BE2C (cell line): ENCODE results near the gene KCP.

Source experiments
- DNase-seq: peaks from one replicate; pipeline ENCODE4 v3.0.0-alpha.2; 2020
- H3K27me3 ChIP-seq: fragments of 250-450 bp; sonication (Bioruptor Pico); 2 replicates; pipeline ENCODE4 v1.5.1; 2020; ENCODE audit warnings: mild to moderate bottlenecking
- H3K36me3 ChIP-seq: fragments of 250-450 bp; sonication (Bioruptor Pico); 2 replicates; pipeline ENCODE4 v1.5.1; 2020; ENCODE audit warnings: mild to moderate bottlenecking
- H3K4me1 ChIP-seq: fragments of 250-450 bp; sonication (Bioruptor Pico); 2 replicates; pipeline ENCODE4 v1.5.1; 2020
- H3K4me3 ChIP-seq: 2 replicates; pipeline ENCODE4 v1.5.1; 2011; ENCODE audit warnings: low read depth, low read length
- H3K9me3 ChIP-seq: fragments of 250-450 bp; sonication (Bioruptor Pico); 2 replicates; pipeline ENCODE4 v1.5.1; 2020
- CTCF ChIP-seq: IDR thresholded peaks from 2 replicates; pipeline ENCODE4 v1.5.1; 2012; ENCODE audit warnings: mild to moderate bottlenecking, low read depth, low read length

Gene KCP

GRCh38 chr7:128846781-128847444 is 63.6 kb downstream of the KCP start:
- peaks cover 28% of the 10 kb centered on the region for H3K36me3 ChIP-seq
- H3K27me3 ChIP-seq: no peaks in the 10 kb centered on the region
- no peak for DNase-seq
- H3K9me3 ChIP-seq: no peaks in the 10 kb centered on the region
- no peaks in the 10 kb centered on the region for H3K4me1 ChIP-seq
- H3K4me3 ChIP-seq: no peak overlapping the region
- no peak for TF ChIP-seq CTCF

- no peak for TF ChIP-seq CTCF
- Histone ChIP-seq H3K4me1 (peaks cover 6% of the 10 kb centered on the region), H3K36me3 (peaks cover 27% of the 10 kb centered on the region), H3K27me3 (no peaks in the 10 kb centered on the region), H3K9me3 (no peaks in the 10 kb centered on the region), H3K4me3 (no peak overlapping the region)
- no peak for DNase-seq
Observed at GRCh38 chr7:128845987-128846386, 64.5 kb downstream of the KCP start.

DNA sequence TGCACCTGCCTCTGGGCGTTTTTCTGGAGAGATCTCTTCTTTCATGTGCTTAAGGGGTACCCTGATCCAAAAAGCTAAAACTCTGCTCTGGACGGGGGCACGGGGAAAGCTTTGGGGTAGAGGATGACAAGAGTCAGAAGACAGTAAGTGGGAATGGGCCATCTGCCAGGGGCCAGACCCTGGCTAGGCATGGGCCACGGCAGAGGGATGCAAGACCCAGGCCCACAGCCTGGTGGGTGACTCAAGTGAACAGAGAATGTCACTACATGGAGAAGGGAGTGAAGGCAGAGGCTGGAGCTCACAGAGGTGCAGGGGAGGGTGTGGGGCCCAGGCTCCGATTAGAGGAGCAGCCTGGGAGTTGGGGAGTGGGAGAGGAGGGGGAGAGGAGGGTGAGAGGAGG is 65.0 kb downstream of the KCP start:
- no peak for DNase-seq
- TF ChIP-seq CTCF: no peak
- Histone ChIP-seq H3K36me3 (peaks cover 27% of the 10 kb centered on the region), H3K27me3 (no peaks in the 10 kb centered on the region), H3K4me1 (peaks cover 6% of the 10 kb centered on the region), H3K9me3 (no peaks in the 10 kb centered on the region), H3K4me3 (no peak overlapping the region)

- Histone ChIP-seq H3K27me3 (no peaks in the 10 kb centered on the region), H3K4me1 (peaks cover 6% of the 10 kb centered on the region), H3K9me3 (no peaks in the 10 kb centered on the region), H3K4me3 (no peak overlapping the region), H3K36me3 (peaks cover 27% of the 10 kb centered on the region)
- no peak for DNase-seq
- no peak for TF ChIP-seq CTCF
Observed at GRCh38 chr7:128844777-128845311, 65.7 kb downstream of the KCP start.

GRCh38 chr7:128843938-128844621 is 66.4 kb downstream of the KCP start:
- Histone ChIP-seq H3K36me3 (peaks cover 30% of the 10 kb centered on the region), H3K4me1 (peaks cover 6% of the 10 kb centered on the region), H3K27me3 (no peaks in the 10 kb centered on the region), H3K4me3 (no peak overlapping the region), H3K9me3 (no peaks in the 10 kb centered on the region)
- DNase-seq: no peak
- TF ChIP-seq CTCF: no peak
